ENCODE data around the gene CERS6. TPM values are rescaled to one million over a fixed set of nuclear protein-coding genes. Genes with fewer than 3 reads are reported as not detected.

CERS6 gene
- total RNA-seq, 1 donor from 2014 or later: 27.7 TPM

- H3K4me1 ChIP-seq: peaks cover 14% of the 10 kb centered on the region
- no peaks in the 10 kb centered on the region for H3K27me3 ChIP-seq
- H3K27ac ChIP-seq: no peak overlapping the region
- H3K4me3 ChIP-seq: no peak overlapping the region
- H3K9me3 ChIP-seq: no peaks in the 10 kb centered on the region
- intact Hi-C loops (cut with DNase I): no loop called here
- DNase-seq (ENCODE audit: extremely low spot score in 2 of 2): no peak
- TF ChIP-seq POLR2AphosphoS5 (IDR thresholded peaks at IDR 0.05; ENCODE audit: insufficient read depth in 1 of 2, low read depth in 1 of 2) (no peak), CTCF (IDR thresholded peaks at IDR 0.05) (no peak), POLR2A (IDR thresholded peaks at IDR 0.05) (no peak)
- no peaks in the 10 kb centered on the region for H3K36me3 ChIP-seq
These were observed 342.2 kb downstream of the CERS6 start for GRCh38 chr2:168798076-168798887.

- Histone ChIP-seq H3K4me1 (peaks cover 16% of the 10 kb centered on the region), H3K36me3 (no peaks in the 10 kb centered on the region), H3K9me3 (no peaks in the 10 kb centered on the region), H3K27ac (no peak overlapping the region), H3K27me3 (no peaks in the 10 kb centered on the region), H3K4me3 (no peak overlapping the region)
- TF ChIP-seq POLR2A (IDR thresholded peaks at IDR 0.05) (no peak), POLR2AphosphoS5 (IDR thresholded peaks at IDR 0.05; ENCODE audit: insufficient read depth in 1 of 2, low read depth in 1 of 2) (no peak), CTCF (IDR thresholded peaks at IDR 0.05) (no peak)
- intact Hi-C loops (cut with DNase I): no loop called here
- DNase-seq (ENCODE audit: extremely low spot score in 2 of 2): no peak
These were observed 342.9 kb downstream of the CERS6 start for GRCh38 chr2:168798888-168799410.

GRCh38 chr2:168801471-168801870 lies 345.4 kb downstream of the CERS6 start:
- Histone ChIP-seq H3K27ac (no peak overlapping the region), H3K9me3 (no peaks in the 10 kb centered on the region), H3K27me3 (no peaks in the 10 kb centered on the region), H3K4me3 (no peak overlapping the region), H3K4me1 (peaks cover 16% of the 10 kb centered on the region), H3K36me3 (no peaks in the 10 kb centered on the region)
- TF ChIP-seq POLR2AphosphoS5 (IDR thresholded peaks at IDR 0.05; ENCODE audit: insufficient read depth in 1 of 2, low read depth in 1 of 2) (no peak), CTCF (IDR thresholded peaks at IDR 0.05) (no peak)
- intact Hi-C loops (cut with DNase I): no loop called here
- DNase-seq (ENCODE audit: extremely low spot score in 2 of 2): no peak

GRCh38 chr2:168801961-168802858 lies 346.1 kb downstream of the CERS6 start, which contains the start of gene NOSTRIN:
NOSTRIN (plus strand) TSS chr2:168802637; CDS start chr2:168802647, 10 bp downstream.
- TF ChIP-seq POLR2A (IDR thresholded peaks at IDR 0.05) (no peak), POLR2AphosphoS5 (IDR thresholded peaks at IDR 0.05; ENCODE audit: insufficient read depth in 1 of 2, low read depth in 1 of 2) (peak in 1 of 2 donors; percentile 32)
- no peak for DNase-seq (ENCODE audit: extremely low spot score in 2 of 2)
- peak within 1 kb of the TSS in 1 of 2 donors; percentile 20 for H3K4me3 ChIP-seq
- peaks cover 16% of the 10 kb centered on the region for H3K4me1 ChIP-seq
- no peaks in the 10 kb centered on the region for H3K27me3 ChIP-seq
- no peaks in the 10 kb centered on the region for H3K9me3 ChIP-seq
- H3K36me3 ChIP-seq: no peaks in the 10 kb centered on the region
- intact Hi-C loops (cut with DNase I): no loop called here
- no peak within 1 kb of the TSS for H3K27ac ChIP-seq
